Astrocyte (in vitro differentiated cells and primary cell): ENCODE results near the gene BMPR2.
"Not testable (repeated sequence)": the region's sequence is repeated elsewhere in the genome, so short reads cannot be mapped to it uniquely, and the experiment has no call there.

Experiments
- EZH2 ChIP-seq: IDR thresholded peaks from 2 replicates; pipeline ENCODE4 v1.6.1; 2012; ENCODE audit warnings: mild to moderate bottlenecking, low read length, inconsistent platforms; ENCODE audit not compliant: insufficient read depth
- TF ChIP-seq, protein P1 (sequence below): IDR thresholded peaks from 2 replicates; pipeline ENCODE4 v1.5.1; 2011; ENCODE audit warnings: low read depth, mild to moderate bottlenecking, inconsistent platforms, low read length, moderate library complexity; ENCODE audit not compliant: insufficient read depth

GRCh38 chr2:202551000-202551399 is 174.9 kb downstream of the BMPR2 start:
- TF ChIP-seq, protein P1, sequence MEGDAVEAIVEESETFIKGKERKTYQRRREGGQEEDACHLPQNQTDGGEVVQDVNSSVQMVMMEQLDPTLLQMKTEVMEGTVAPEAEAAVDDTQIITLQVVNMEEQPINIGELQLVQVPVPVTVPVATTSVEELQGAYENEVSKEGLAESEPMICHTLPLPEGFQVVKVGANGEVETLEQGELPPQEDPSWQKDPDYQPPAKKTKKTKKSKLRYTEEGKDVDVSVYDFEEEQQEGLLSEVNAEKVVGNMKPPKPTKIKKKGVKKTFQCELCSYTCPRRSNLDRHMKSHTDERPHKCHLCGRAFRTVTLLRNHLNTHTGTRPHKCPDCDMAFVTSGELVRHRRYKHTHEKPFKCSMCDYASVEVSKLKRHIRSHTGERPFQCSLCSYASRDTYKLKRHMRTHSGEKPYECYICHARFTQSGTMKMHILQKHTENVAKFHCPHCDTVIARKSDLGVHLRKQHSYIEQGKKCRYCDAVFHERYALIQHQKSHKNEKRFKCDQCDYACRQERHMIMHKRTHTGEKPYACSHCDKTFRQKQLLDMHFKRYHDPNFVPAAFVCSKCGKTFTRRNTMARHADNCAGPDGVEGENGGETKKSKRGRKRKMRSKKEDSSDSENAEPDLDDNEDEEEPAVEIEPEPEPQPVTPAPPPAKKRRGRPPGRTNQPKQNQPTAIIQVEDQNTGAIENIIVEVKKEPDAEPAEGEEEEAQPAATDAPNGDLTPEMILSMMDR: not testable (repeated sequence)
- TF ChIP-seq EZH2: not testable (repeated sequence)
